ENCODE data around the gene KCTD1. TPM values are rescaled to one million over a fixed set of nuclear protein-coding genes. Genes with fewer than 3 reads are reported as not detected.

The KCTD1 gene
- total RNA-seq, 1 experiment from 2014 or later, result 4.1 TPM

DNA sequence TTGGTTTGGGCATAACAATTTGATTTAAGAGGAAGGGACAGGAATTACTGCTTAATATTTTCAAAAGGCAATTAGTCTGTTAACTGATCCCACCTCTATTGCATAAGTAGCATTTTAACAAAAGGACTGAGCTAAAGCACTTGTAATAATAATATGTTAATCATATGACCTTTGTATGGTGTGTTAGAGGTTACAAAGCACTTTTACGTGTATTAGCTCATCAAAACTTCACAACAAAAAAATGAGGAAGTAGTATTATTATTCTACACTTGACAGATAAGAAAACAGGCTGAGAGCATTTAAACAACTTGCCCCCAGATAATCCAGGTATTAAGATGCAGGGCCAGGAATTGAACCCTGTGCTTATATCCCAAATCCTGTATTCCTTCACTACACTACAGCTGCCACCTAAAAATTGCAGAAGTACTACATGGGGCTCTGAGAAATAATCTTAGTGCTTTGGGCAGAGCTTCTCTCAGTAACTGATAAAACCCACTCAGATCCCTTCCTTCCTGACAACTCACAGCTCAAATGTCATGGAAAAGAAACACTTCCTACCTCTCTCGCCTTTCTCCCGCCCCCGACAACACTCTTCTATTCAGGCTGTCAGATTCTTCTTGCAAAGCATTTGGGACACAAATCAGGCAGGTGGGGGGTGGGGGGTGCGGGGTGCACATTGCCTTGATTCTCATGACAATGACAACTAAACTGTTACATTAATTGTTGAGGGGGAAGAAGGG is 20.7 kb upstream of the KCTD1 start:
- H3K9me3 ChIP-seq (ENCODE audit: low read depth, low read length, poor library complexity, severe bottlenecking), result no peaks in the 10 kb centered on the region
- ChIA-PET CTCF (no interaction called here), POLR2A (ENCODE audit: low non-redundant PET) (no interaction called here)
- intact Hi-C loops (cut with micrococcal nuclease; ENCODE audit: unreplicated experiment), result no loop called here
- no peak overlapping the region for H3K27ac ChIP-seq (ENCODE audit: low read depth, low read length, poor library complexity, severe bottlenecking)
- DNase-seq (ENCODE audit: low spot score), result no peak
- no peak for TF ChIP-seq EZH2 (IDR thresholded peaks at IDR 0.05; ENCODE audit: borderline replicate concordance, low read depth, low read length, poor library complexity, severe bottlenecking)
- TF ChIP-seq, protein P1, sequence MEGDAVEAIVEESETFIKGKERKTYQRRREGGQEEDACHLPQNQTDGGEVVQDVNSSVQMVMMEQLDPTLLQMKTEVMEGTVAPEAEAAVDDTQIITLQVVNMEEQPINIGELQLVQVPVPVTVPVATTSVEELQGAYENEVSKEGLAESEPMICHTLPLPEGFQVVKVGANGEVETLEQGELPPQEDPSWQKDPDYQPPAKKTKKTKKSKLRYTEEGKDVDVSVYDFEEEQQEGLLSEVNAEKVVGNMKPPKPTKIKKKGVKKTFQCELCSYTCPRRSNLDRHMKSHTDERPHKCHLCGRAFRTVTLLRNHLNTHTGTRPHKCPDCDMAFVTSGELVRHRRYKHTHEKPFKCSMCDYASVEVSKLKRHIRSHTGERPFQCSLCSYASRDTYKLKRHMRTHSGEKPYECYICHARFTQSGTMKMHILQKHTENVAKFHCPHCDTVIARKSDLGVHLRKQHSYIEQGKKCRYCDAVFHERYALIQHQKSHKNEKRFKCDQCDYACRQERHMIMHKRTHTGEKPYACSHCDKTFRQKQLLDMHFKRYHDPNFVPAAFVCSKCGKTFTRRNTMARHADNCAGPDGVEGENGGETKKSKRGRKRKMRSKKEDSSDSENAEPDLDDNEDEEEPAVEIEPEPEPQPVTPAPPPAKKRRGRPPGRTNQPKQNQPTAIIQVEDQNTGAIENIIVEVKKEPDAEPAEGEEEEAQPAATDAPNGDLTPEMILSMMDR (conservative IDR thresholded peaks at IDR 0.05; ENCODE audit: low read depth, low read length), result no peak
- no TSS peak for BruUV-seq (replicated peaks)
- peaks cover 54% of the 10 kb centered on the region for H3K27me3 ChIP-seq (replicated peaks; ENCODE audit: insufficient read depth, low read depth, low read length, poor library complexity)
- H3K36me3 ChIP-seq (ENCODE audit: insufficient read depth, low read length, poor library complexity, severe bottlenecking), result no peaks in the 10 kb centered on the region
- H3K4me3 ChIP-seq (ENCODE audit: low read depth, low read length, poor library complexity, severe bottlenecking), result no peak overlapping the region
- no peaks in the 10 kb centered on the region for H3K4me1 ChIP-seq (ENCODE audit: insufficient read depth, low read length, poor library complexity, severe bottlenecking)

DNA sequence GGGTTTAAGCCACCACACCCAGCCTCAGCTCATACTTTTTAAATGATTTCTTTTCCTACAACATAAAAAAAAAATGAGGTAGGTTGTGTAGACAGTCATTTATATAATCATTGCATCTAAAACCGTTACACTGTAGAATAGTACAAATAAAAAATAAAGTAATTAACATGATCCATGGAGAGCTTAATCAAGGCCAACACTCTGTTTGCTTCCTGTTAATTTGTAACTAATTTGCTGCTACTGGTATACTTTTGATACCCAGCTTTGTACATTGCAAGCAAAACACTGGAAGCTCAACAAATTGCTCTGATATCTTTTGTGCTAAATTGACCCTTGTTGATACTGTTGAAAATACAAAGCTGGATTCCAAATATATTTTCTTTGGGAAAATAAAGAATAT is 20.2 kb upstream of the KCTD1 start:
- CTCF ChIA-PET, result no interaction called here
- BruUV-seq (replicated peaks), result no TSS peak
- no peaks in the 10 kb centered on the region for H3K36me3 ChIP-seq (ENCODE audit: insufficient read depth, low read length, poor library complexity, severe bottlenecking)
- no peak for DNase-seq (ENCODE audit: low spot score)
- H3K27me3 ChIP-seq (replicated peaks; ENCODE audit: insufficient read depth, low read depth, low read length, poor library complexity), result peaks cover 48% of the 10 kb centered on the region
- intact Hi-C loops (cut with micrococcal nuclease; ENCODE audit: unreplicated experiment), result no loop called here
- POLR2A ChIA-PET (ENCODE audit: low non-redundant PET), result no interaction called here
- TF ChIP-seq EZH2 (IDR thresholded peaks at IDR 0.05; ENCODE audit: borderline replicate concordance, low read depth, low read length, poor library complexity, severe bottlenecking), result no peak
- TF ChIP-seq, protein P1 (conservative IDR thresholded peaks at IDR 0.05; ENCODE audit: low read depth, low read length), result no peak
- no peak overlapping the region for H3K4me3 ChIP-seq (ENCODE audit: low read depth, low read length, poor library complexity, severe bottlenecking)
- no peak overlapping the region for H3K27ac ChIP-seq (ENCODE audit: low read depth, low read length, poor library complexity, severe bottlenecking)
- no peaks in the 10 kb centered on the region for H3K4me1 ChIP-seq (ENCODE audit: insufficient read depth, low read length, poor library complexity, severe bottlenecking)
- H3K9me3 ChIP-seq (ENCODE audit: low read depth, low read length, poor library complexity, severe bottlenecking), result no peaks in the 10 kb centered on the region

DNA sequence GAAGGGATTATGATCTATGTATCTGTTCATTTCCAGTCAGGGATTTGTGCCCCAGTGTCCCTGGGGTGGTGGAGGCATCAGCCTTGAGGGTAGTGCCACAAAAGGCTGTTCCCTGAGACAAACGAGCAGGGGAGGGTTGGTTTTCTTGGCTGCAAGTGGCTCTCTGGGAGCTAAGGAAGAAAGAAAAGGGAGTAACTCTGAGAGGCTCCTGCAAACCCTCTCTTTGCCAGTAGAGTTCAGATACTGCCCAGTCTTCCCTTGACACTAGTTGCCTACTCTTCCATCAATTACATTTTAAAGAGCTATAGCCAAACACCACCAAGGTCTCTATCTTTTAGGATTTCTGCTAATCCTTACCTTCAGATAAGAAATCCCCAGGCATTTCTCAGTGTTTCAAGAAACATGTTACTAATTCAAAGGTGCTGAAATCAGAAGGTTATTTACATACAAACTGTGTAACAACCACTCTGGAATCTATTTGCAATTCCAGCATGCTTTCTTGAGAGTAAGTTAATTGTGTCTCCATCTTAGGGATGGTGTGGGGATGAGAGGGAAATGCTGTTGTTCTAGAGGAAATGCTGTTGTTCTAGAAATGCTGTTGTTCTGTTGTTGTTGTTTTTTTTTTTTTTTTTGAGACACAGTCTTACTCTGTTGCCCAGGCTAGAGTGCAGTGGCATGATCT is 18.7 kb upstream of the KCTD1 start:
- no peak for DNase-seq (ENCODE audit: low spot score)
- intact Hi-C loops (cut with micrococcal nuclease; ENCODE audit: unreplicated experiment), result no loop called here
- H3K4me1 ChIP-seq (ENCODE audit: insufficient read depth, low read length, poor library complexity, severe bottlenecking), result no peaks in the 10 kb centered on the region
- no peak for TF ChIP-seq EZH2 (IDR thresholded peaks at IDR 0.05; ENCODE audit: borderline replicate concordance, low read depth, low read length, poor library complexity, severe bottlenecking)
- TF ChIP-seq, protein P1 (conservative IDR thresholded peaks at IDR 0.05; ENCODE audit: low read depth, low read length), result no peak
- no peak overlapping the region for H3K27ac ChIP-seq (ENCODE audit: low read depth, low read length, poor library complexity, severe bottlenecking)
- CTCF ChIA-PET, result no interaction called here
- POLR2A ChIA-PET (ENCODE audit: low non-redundant PET), result no interaction called here
- peaks cover 35% of the 10 kb centered on the region for H3K27me3 ChIP-seq (replicated peaks; ENCODE audit: insufficient read depth, low read depth, low read length, poor library complexity)
- BruUV-seq (replicated peaks), result no TSS peak
- H3K9me3 ChIP-seq (ENCODE audit: low read depth, low read length, poor library complexity, severe bottlenecking), result no peaks in the 10 kb centered on the region
- no peaks in the 10 kb centered on the region for H3K36me3 ChIP-seq (ENCODE audit: insufficient read depth, low read length, poor library complexity, severe bottlenecking)
- no peak overlapping the region for H3K4me3 ChIP-seq (ENCODE audit: low read depth, low read length, poor library complexity, severe bottlenecking)
